H9 (cell line): Measurements from ENCODE around the gene SETD5. TPM values are rescaled to one million over a fixed set of nuclear protein-coding genes. Genes with fewer than 3 reads are reported as not detected.

Experiments
- DNase-seq: peaks from one replicate; pipeline ENCODE4 v3.0.0-alpha.2; 2017
- H2AFZ ChIP-seq: one replicate; pipeline ENCODE4 v1.6.1; 2013; ENCODE audit warnings: mild to moderate bottlenecking, low read length, control low read depth, moderate library complexity
- H2AK5ac ChIP-seq: 2 replicates; pipeline ENCODE4 v1.6.1; 2013; ENCODE audit warnings: low read length, control low read depth, mixed read lengths; ENCODE audit not compliant: insufficient read length
- H2BK120ac ChIP-seq: one replicate; pipeline ENCODE4 v1.6.1; 2013; ENCODE audit warnings: low read depth, mild to moderate bottlenecking, low read length, control low read depth, inconsistent platforms; ENCODE audit not compliant: poor library complexity, severe bottlenecking
- H2BK12ac ChIP-seq: 2 replicates; pipeline ENCODE4 v1.6.1; 2013; ENCODE audit warnings: low read length, control low read depth, mixed read lengths, low read depth; ENCODE audit not compliant: insufficient read length
- H2BK15ac ChIP-seq: 2 replicates; pipeline ENCODE4 v1.6.1; 2013; ENCODE audit warnings: low read depth, low read length, control low read depth
- H2BK20ac ChIP-seq: one replicate; pipeline ENCODE4 v1.6.1; 2013; ENCODE audit warnings: low read depth, mild to moderate bottlenecking, low read length, control low read depth, inconsistent platforms; ENCODE audit not compliant: poor library complexity, severe bottlenecking
- H2BK5ac ChIP-seq: 2 replicates; pipeline ENCODE4 v1.6.1; 2013; ENCODE audit warnings: low read length, control low read depth, mixed read lengths; ENCODE audit not compliant: insufficient read length
- H3K14ac ChIP-seq: 2 replicates; pipeline ENCODE4 v1.6.1; 2013; ENCODE audit warnings: low read length, control low read depth; ENCODE audit not compliant: insufficient read depth
- H3K18ac ChIP-seq: 2 replicates; pipeline ENCODE4 v1.6.1; 2013; ENCODE audit warnings: low read depth, mild to moderate bottlenecking, mixed read lengths, low read length, control low read depth; ENCODE audit not compliant: insufficient read length
- H3K23ac ChIP-seq: 2 replicates; pipeline ENCODE4 v1.6.1; 2013; ENCODE audit warnings: low read length, control low read depth, mixed read lengths, low read depth; ENCODE audit not compliant: insufficient read length
- H3K23me2 ChIP-seq: 2 replicates; pipeline ENCODE4 v1.6.1; 2013; ENCODE audit warnings: low read depth, mild to moderate bottlenecking, mixed read lengths, low read length, control low read depth; ENCODE audit not compliant: insufficient read length, poor library complexity, severe bottlenecking
- H3K27ac ChIP-seq: 2 replicates; pipeline ENCODE4 v1.5.1; 2013; ENCODE audit warnings: low read length, control low read depth, mixed read lengths, low read depth; ENCODE audit not compliant: insufficient read length
- H3K27me3 ChIP-seq: 2 replicates; pipeline ENCODE4 v1.6.1; 2013; ENCODE audit warnings: low read length, control low read depth, inconsistent platforms; ENCODE audit not compliant: insufficient read depth
- H3K4ac ChIP-seq: 2 replicates; pipeline ENCODE4 v1.6.1; 2013; ENCODE audit warnings: low read depth, mild to moderate bottlenecking, control low read depth, inconsistent platforms, low read length, moderate library complexity
- H3K4me1 ChIP-seq: 2 replicates; pipeline ENCODE4 v1.6.1; 2013; ENCODE audit warnings: low read length, control low read depth, inconsistent platforms; ENCODE audit not compliant: insufficient read depth
- H3K4me2 ChIP-seq: 2 replicates; pipeline ENCODE4 v1.6.1; 2013; ENCODE audit warnings: low read length, control low read depth, mixed read lengths; ENCODE audit not compliant: insufficient read length, insufficient read depth
- H3K56ac ChIP-seq: 2 replicates; pipeline ENCODE4 v1.6.1; 2013; ENCODE audit warnings: low read depth, mild to moderate bottlenecking, mixed read lengths, low read length, control low read depth; ENCODE audit not compliant: insufficient read length
- H3K79me1 ChIP-seq: 2 replicates; pipeline ENCODE4 v1.6.1; 2013; ENCODE audit warnings: low read depth, mild to moderate bottlenecking, moderate library complexity, low read length, control low read depth, inconsistent platforms; ENCODE audit not compliant: insufficient read depth, poor library complexity, severe bottlenecking
- H3K79me2 ChIP-seq: 2 replicates; pipeline ENCODE4 v1.6.1; 2013; ENCODE audit warnings: low read length, control low read depth, inconsistent platforms; ENCODE audit not compliant: insufficient read depth
- H3K9ac ChIP-seq: 2 replicates; pipeline ENCODE4 v1.6.1; 2013; ENCODE audit warnings: low read length, control low read depth, mixed read lengths; ENCODE audit not compliant: insufficient read length; ENCODE audit errors: extremely low read depth
- H3K9me3 ChIP-seq: one replicate; pipeline ENCODE4 v1.6.1; 2013; ENCODE audit warnings: low read depth, low read length, inconsistent platforms; ENCODE audit not compliant: control insufficient read depth
- H3T11ph ChIP-seq: one replicate; pipeline ENCODE4 v1.6.1; 2013; ENCODE audit warnings: mild to moderate bottlenecking, low read length, control low read depth, inconsistent platforms
- H4K20me1 ChIP-seq: one replicate; pipeline ENCODE4 v1.6.1; 2013; ENCODE audit not compliant: control insufficient read depth, insufficient read length, insufficient read depth
- H4K5ac ChIP-seq: 2 replicates; pipeline ENCODE4 v1.6.1; 2013; ENCODE audit warnings: low read depth, mild to moderate bottlenecking, mixed read lengths, low read length, control low read depth; ENCODE audit not compliant: insufficient read length
- H4K8ac ChIP-seq: replicated peaks from 2 replicates; pipeline ENCODE4 v1.6.1; 2013; ENCODE audit warnings: low read length, control low read depth, mixed read lengths, low read depth; ENCODE audit not compliant: insufficient read length
- H4K91ac ChIP-seq: 2 replicates; pipeline ENCODE4 v1.6.1; 2013; ENCODE audit warnings: low read depth, mild to moderate bottlenecking, moderate library complexity, mixed read lengths, low read length, control low read depth; ENCODE audit not compliant: insufficient read length
- H3K27ac Mint-ChIP-seq, 3 experiments: 2 replicates in 2 of 3; 3 replicates in 1 of 3; pipeline ENCODE4 v1.8.0; 2020 to 2021; ENCODE audit warnings: mixed read lengths in 3 of 3, mild to moderate bottlenecking in 1 of 3, moderate library complexity in 1 of 3
- H3K27me3 Mint-ChIP-seq: 2 replicates; pipeline ENCODE4 v1.8.0; 2021; ENCODE audit warnings: low read depth, mild to moderate bottlenecking, moderate library complexity, mixed read lengths
- H3K36me3 Mint-ChIP-seq, 3 experiments: 2 replicates in 2 of 3; 3 replicates in 1 of 3; pipeline ENCODE4 v1.8.0; 2020 to 2021; ENCODE audit warnings: low read depth in 3 of 3, mixed read lengths in 3 of 3; ENCODE audit not compliant: insufficient read depth in 1 of 3
- H3K4me1 Mint-ChIP-seq, 2 experiments: 2 replicates each; pipeline ENCODE4 v1.8.0; 2020; ENCODE audit warnings: mixed read lengths in 2 of 2
- H3K4me3 Mint-ChIP-seq, 2 experiments: 2 replicates in 1 of 2; 3 replicates in 1 of 2; pipeline ENCODE4 v1.8.0; 2020 to 2021; ENCODE audit warnings: mild to moderate bottlenecking in 2 of 2, mixed read lengths in 2 of 2, moderate library complexity in 1 of 2
- H3K9me3 Mint-ChIP-seq, 2 experiments: 2 replicates in 1 of 2; 3 replicates in 1 of 2; pipeline ENCODE4 v1.8.0; 2020; ENCODE audit warnings: mild to moderate bottlenecking in 2 of 2, mixed read lengths in 2 of 2, moderate library complexity in 1 of 2
- CTCF ChIP-seq: fragments of 200-600 bp; sonication (generic); conservative IDR thresholded peaks from 3 replicates; pipeline ENCODE4 v1.8.0; 2021; ENCODE audit warnings: antibody characterized with exemption, mild to moderate bottlenecking
- WGBS: extraction: QIAGEN DNeasy Blood & Tissue Kit; methylation state at CpG from one replicate; pipeline ENCODE4 v1.1.7; 2013; ENCODE audit warnings: missing lambda C conversion rate, low lambda C conversion rate, mixed read lengths; ENCODE audit not compliant: insufficient read length; ENCODE audit errors: extremely low coverage; 5-methylcytosine and 5-hydroxymethylcytosine counted together
- total RNA-seq: library from RNA; stranded (reverse); gene quantifications from 2 replicates; pipeline ENCODE4 v1.2.1, GENCODE V29; 2021

The SETD5 gene
- total RNA-seq, 1 experiment from 2014 or later: 207 TPM

- Histone ChIP-seq H3K4ac (no peak overlapping the region), H3K27me3 (no peaks in the 10 kb centered on the region), H3K14ac (no peak overlapping the region), H3K23me2 (no peaks in the 10 kb centered on the region), H3K79me1 (no peaks in the 10 kb centered on the region), H2AK5ac (no peak overlapping the region), H3K79me2 (no peaks in the 10 kb centered on the region; the same call in 1 of the 2 replicates), H2BK15ac (no peak overlapping the region), H4K20me1 (no peaks in the 10 kb centered on the region), H2BK120ac (no peak overlapping the region), H3K9ac (no peak overlapping the region), H3K4me1 (no peaks in the 10 kb centered on the region), H2AFZ (no peak overlapping the region), H3K18ac (no peak overlapping the region), H2BK20ac (no peak overlapping the region), H3K56ac (no peak overlapping the region), H4K91ac (no peak overlapping the region), H3K27ac (no peak overlapping the region), H3T11ph (no peak overlapping the region), H3K4me2 (no peak overlapping the region), H3K9me3 (no peaks in the 10 kb centered on the region), H2BK12ac (no peak overlapping the region), H4K5ac (no peak overlapping the region), H2BK5ac (no peak overlapping the region), H4K8ac (no peak overlapping the region), H3K23ac (no peak overlapping the region)
- H3K27me3 Mint-ChIP-seq: no peaks in the 10 kb centered on the region
- peaks cover 57 to 90% (median 90%) of the 10 kb centered on the region in 3 experiments for H3K36me3 Mint-ChIP-seq
- H3K27ac Mint-ChIP-seq: no peak overlapping the region
- no peaks in the 10 kb centered on the region for H3K9me3 Mint-ChIP-seq
- no CpG with 5 or more reads among the region's 3 CpGs for WGBS
- no peak overlapping the region for H3K4me3 Mint-ChIP-seq
- no peaks in the 10 kb centered on the region for H3K4me1 Mint-ChIP-seq
- no peak for DNase-seq
- TF ChIP-seq CTCF: no peak
Observed at GRCh38 chr3:9430733-9431132, 33.3 kb downstream of the SETD5 start.
